Caco-2 (cell line): ENCODE results near the gene MTMR10. TPM values are rescaled to one million over a fixed set of nuclear protein-coding genes. Genes with fewer than 3 reads are reported as not detected.

Experiments
- BruUV-seq: library from RNA; stranded (reverse); fragments of 400-500 nt; replicated peaks from 2 replicates; lab custom pipeline; 2021; lab: Mats Ljungman, UMichigan
- CTCF ChIA-PET: fragments of 300-600 bp; sonication (Branson Sonifier 250); formaldehyde crosslinking; loops from one replicate; lab custom pipeline; 2022; ENCODE audit warnings: antibody characterized with exemption; lab: Charles Lee
- POLR2A ChIA-PET: fragments of 300-600 bp; sonication (Branson Sonifier 250); formaldehyde crosslinking; loops from one replicate; lab custom pipeline; 2022; ENCODE audit warnings: antibody characterized with exemption; lab: Charles Lee
- DNase-seq, 2 experiments: peaks; one replicate each; pipeline versions ENCODE4 v3.0.0 to v3.0.0-alpha.2; 2020 to 2022
- H3K27me3 ChIP-seq: replicated peaks from 2 replicates; pipeline ENCODE4 v1.6.0; 2011; ENCODE audit warnings: low read length; ENCODE audit not compliant: control insufficient read depth, insufficient read depth
- H3K36me3 ChIP-seq: 2 replicates; pipeline ENCODE4 v1.5.1; 2011; ENCODE audit warnings: low read length; ENCODE audit not compliant: control insufficient read depth, insufficient read depth
- H3K4me1 ChIP-seq: fragments of 250-450 bp; sonication (Bioruptor Pico); 2 replicates; pipeline ENCODE4 v1.5.1; 2020; ENCODE audit warnings: mild to moderate bottlenecking
- H3K4me3 ChIP-seq: 2 replicates; pipeline ENCODE4 v1.5.1; 2011; ENCODE audit warnings: low read depth, mild to moderate bottlenecking, control low read depth, low read length
- H3K9me3 ChIP-seq: fragments of 250-450 bp; sonication (Bioruptor Pico); 2 replicates; pipeline ENCODE4 v1.5.1; 2020; ENCODE audit warnings: mild to moderate bottlenecking, moderate library complexity
- H3K27ac Mint-ChIP-seq: one replicate; pipeline ENCODE4 v1.8.0; 2022; ENCODE audit warnings: mixed read lengths; ENCODE audit not compliant: unreplicated experiment
- H3K27me3 Mint-ChIP-seq: one replicate; pipeline ENCODE4 v1.8.0; 2022; ENCODE audit warnings: mixed read lengths; ENCODE audit not compliant: insufficient read depth, unreplicated experiment
- H3K36me3 Mint-ChIP-seq: one replicate; pipeline ENCODE4 v1.8.0; 2022; ENCODE audit warnings: mild to moderate bottlenecking, mixed read lengths; ENCODE audit not compliant: insufficient read depth, unreplicated experiment
- H3K4me1 Mint-ChIP-seq: one replicate; pipeline ENCODE4 v1.8.0; 2022; ENCODE audit warnings: low read depth, mixed read lengths; ENCODE audit not compliant: unreplicated experiment
- H3K4me3 Mint-ChIP-seq: one replicate; pipeline ENCODE4 v1.8.0; 2022; ENCODE audit warnings: mild to moderate bottlenecking, moderate library complexity, mixed read lengths; ENCODE audit not compliant: unreplicated experiment
- H3K9me3 Mint-ChIP-seq: one replicate; pipeline ENCODE4 v1.8.0; 2022; ENCODE audit warnings: mixed read lengths; ENCODE audit not compliant: unreplicated experiment
- CTCF ChIP-seq, 2 experiments: fragments of 200-600 bp in 1 of 2; IDR thresholded peaks; 1 replicate in 1 of 2; 2 replicates in 1 of 2; pipeline versions ENCODE4 v1.5.1 to v1.8.0; 2011 to 2022; ENCODE audit warnings: antibody characterized with exemption in 1 of 2, control low read depth in 1 of 2, inconsistent platforms in 1 of 2, low read depth in 1 of 2, low read length in 1 of 2, mild to moderate bottlenecking in 1 of 2, moderate library complexity in 1 of 2; ENCODE audit not compliant: insufficient read depth in 1 of 2, severe bottlenecking in 1 of 2, unreplicated experiment in 1 of 2
- intact Hi-C: fragments of 100-400 bp; cut with micrococcal nuclease; formaldehyde crosslinking; loops from one replicate; pipeline ENCODE4 v1.10.0; 2022; ENCODE audit not compliant: unreplicated experiment
- total RNA-seq: library from RNA; stranded (reverse); gene quantifications from 2 replicates; pipeline ENCODE4 v1.2.3, GENCODE V29; 2022

Gene MTMR10
- total RNA-seq, 1 experiment from 2014 or later: 33.2 TPM

GRCh38 chr15:30924353-30924752, 67.1 kb downstream of the MTMR10 start:
- Mint-ChIP-seq H3K36me3 (peaks cover 43% of the 10 kb centered on the region), H3K27ac (no peak overlapping the region), H3K4me3 (no peak overlapping the region), H3K9me3 (no peaks in the 10 kb centered on the region), H3K27me3 (no peaks in the 10 kb centered on the region), H3K4me1 (no peaks in the 10 kb centered on the region)
- ChIA-PET POLR2A (no interaction called here), CTCF (interaction anchor here (1.3 kb wide), 1 partner anchor 205 kb away, joined by 3 read pairs; no protein-coding TSS in a partner anchor)
- BruUV-seq: no TSS peak
- intact Hi-C loops: no loop called here
- no peak for DNase-seq
- no peaks in the 10 kb centered on the region for H3K4me1 ChIP-seq
- H3K27me3 ChIP-seq: no peaks in the 10 kb centered on the region
- no peak overlapping the region for H3K4me3 ChIP-seq
- TF ChIP-seq CTCF (IDR thresholded peaks at IDR 0.05; ENCODE audit: insufficient read depth in 1 of 2, low read depth in 1 of 2, low read length in 1 of 2, severe bottlenecking in 1 of 2, unreplicated experiment in 1 of 2): no peak
- no peaks in the 10 kb centered on the region; the same call in 1 of the 2 replicates for H3K36me3 ChIP-seq
- no peaks in the 10 kb centered on the region for H3K9me3 ChIP-seq

GRCh38 chr15:30923429-30923828, 68.0 kb downstream of the MTMR10 start:
- intact Hi-C loops: no loop called here
- no peaks in the 10 kb centered on the region for H3K27me3 Mint-ChIP-seq
- ChIA-PET CTCF (interaction anchor here (1.3 kb wide), 1 partner anchor 206 kb away, joined by 3 read pairs; no protein-coding TSS in a partner anchor), POLR2A (no interaction called here)
- H3K27me3 ChIP-seq: no peaks in the 10 kb centered on the region
- no peaks in the 10 kb centered on the region; the same call in none of the 2 replicates for H3K36me3 ChIP-seq
- peaks cover 43% of the 10 kb centered on the region for H3K36me3 Mint-ChIP-seq
- no peak for DNase-seq
- no peak overlapping the region for H3K4me3 ChIP-seq
- no peak overlapping the region for H3K4me3 Mint-ChIP-seq
- no peak for TF ChIP-seq CTCF (IDR thresholded peaks at IDR 0.05; ENCODE audit: insufficient read depth in 1 of 2, low read depth in 1 of 2, low read length in 1 of 2, severe bottlenecking in 1 of 2, unreplicated experiment in 1 of 2)
- BruUV-seq: no TSS peak
- H3K9me3 Mint-ChIP-seq: no peaks in the 10 kb centered on the region
- H3K4me1 Mint-ChIP-seq: no peaks in the 10 kb centered on the region
- no peak overlapping the region for H3K27ac Mint-ChIP-seq
- H3K4me1 ChIP-seq: no peaks in the 10 kb centered on the region
- no peaks in the 10 kb centered on the region for H3K9me3 ChIP-seq

- Mint-ChIP-seq H3K4me1 (no peaks in the 10 kb centered on the region), H3K9me3 (no peaks in the 10 kb centered on the region), H3K27me3 (no peaks in the 10 kb centered on the region), H3K4me3 (no peak overlapping the region), H3K27ac (no peak overlapping the region), H3K36me3 (peaks cover 47% of the 10 kb centered on the region)
- Histone ChIP-seq H3K4me1 (no peaks in the 10 kb centered on the region), H3K4me3 (no peak overlapping the region), H3K27me3 (no peaks in the 10 kb centered on the region), H3K36me3 (no peaks in the 10 kb centered on the region; the same call in none of the 2 replicates), H3K9me3 (no peaks in the 10 kb centered on the region)
- POLR2A ChIA-PET: no interaction called here
- TF ChIP-seq CTCF (IDR thresholded peaks at IDR 0.05; ENCODE audit: insufficient read depth in 1 of 2, low read depth in 1 of 2, low read length in 1 of 2, severe bottlenecking in 1 of 2, unreplicated experiment in 1 of 2): no peak
- BruUV-seq: no TSS peak
- intact Hi-C loops: no loop called here
- CTCF ChIA-PET: no interaction called here
- no peak for DNase-seq
Measured at GRCh38 chr15:30922480-30923311, 68.7 kb downstream of the MTMR10 start.
